B cell (primary cell): ENCODE measurements around the gene CNIH4.

ENCODE experiments used
- EZH2 ChIP-seq: IDR thresholded peaks from 2 replicates; pipeline ENCODE4 v1.6.1; 2012; ENCODE audit warnings: borderline replicate concordance, low read depth, mild to moderate bottlenecking, moderate library complexity, low read length; ENCODE audit not compliant: insufficient read depth, poor library complexity, severe bottlenecking
- TF ChIP-seq, protein P1 (sequence below): fragments of 200-600 bp; IDR thresholded peaks from one replicate; pipeline ENCODE4 v1.8.0; 2022; ENCODE audit warnings: antibody characterized with exemption, mild to moderate bottlenecking

DNA sequence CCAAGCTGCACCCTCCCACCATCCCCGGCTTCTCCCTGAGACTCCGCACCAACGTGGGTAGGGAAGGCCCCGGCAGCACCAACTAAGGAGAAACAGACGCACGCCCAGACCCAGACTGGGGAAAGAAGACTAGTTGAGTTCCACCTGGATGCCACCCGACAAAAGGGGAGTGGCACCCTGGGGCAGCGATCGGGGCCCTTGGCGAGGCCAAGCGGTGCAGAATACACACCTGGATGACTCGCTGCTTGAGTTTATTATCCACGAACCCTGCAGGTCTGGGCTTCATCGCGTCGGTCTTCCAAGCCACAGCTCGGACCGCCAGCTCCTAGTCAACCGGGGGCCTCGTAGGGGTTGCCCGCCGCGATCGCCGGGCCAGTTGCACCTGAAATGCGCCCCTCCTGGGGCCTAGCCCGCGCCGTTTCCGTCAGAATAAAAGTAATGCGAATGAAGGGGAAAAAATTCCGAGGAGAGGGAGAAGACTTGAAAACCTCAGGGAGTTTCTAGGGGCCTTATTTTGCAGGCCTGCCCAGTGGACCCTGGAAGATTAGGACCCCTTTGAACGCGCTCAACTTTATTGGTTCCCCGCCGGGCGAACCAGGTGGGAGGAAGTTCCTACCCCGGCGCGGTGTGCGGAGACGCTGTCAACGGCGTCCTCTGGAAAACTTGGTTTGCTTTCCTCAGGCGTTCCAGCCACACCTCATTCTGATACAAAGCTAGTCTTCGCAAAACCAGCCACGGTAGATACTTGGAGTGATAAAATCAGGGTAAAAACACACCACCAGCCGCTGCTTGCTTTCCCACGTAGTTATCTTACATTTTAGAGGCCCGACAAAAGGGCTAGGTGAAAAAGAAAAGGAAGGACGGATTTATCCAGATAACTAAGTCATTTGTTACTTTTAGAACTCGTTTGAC, 26.6 kb upstream of the CNIH4 start, which contains the start of gene NVL:
- TF ChIP-seq, protein P1, sequence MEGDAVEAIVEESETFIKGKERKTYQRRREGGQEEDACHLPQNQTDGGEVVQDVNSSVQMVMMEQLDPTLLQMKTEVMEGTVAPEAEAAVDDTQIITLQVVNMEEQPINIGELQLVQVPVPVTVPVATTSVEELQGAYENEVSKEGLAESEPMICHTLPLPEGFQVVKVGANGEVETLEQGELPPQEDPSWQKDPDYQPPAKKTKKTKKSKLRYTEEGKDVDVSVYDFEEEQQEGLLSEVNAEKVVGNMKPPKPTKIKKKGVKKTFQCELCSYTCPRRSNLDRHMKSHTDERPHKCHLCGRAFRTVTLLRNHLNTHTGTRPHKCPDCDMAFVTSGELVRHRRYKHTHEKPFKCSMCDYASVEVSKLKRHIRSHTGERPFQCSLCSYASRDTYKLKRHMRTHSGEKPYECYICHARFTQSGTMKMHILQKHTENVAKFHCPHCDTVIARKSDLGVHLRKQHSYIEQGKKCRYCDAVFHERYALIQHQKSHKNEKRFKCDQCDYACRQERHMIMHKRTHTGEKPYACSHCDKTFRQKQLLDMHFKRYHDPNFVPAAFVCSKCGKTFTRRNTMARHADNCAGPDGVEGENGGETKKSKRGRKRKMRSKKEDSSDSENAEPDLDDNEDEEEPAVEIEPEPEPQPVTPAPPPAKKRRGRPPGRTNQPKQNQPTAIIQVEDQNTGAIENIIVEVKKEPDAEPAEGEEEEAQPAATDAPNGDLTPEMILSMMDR: no peak
- TF ChIP-seq EZH2: no peak
